ENCODE results near the gene RPEL1.
"Not testable (repeated sequence)": the region's sequence is repeated elsewhere in the genome, so short reads cannot be mapped to it uniquely, and the experiment has no call there.

RPEL1 gene

GRCh38 chr10:103245587-103245986 is at the start of gene RPEL1:
Gene RPEL1, plus strand, starts transcription at chr10:103245887. Its CDS starts 110 bp downstream, at chr10:103245997.
- DNase-seq (ENCODE audit: low read depth), result not testable (repeated sequence)

GRCh38 chr10:103196516-103196915 is 49.2 kb upstream of the RPEL1 start:
- DNase-seq (ENCODE audit: low read depth), result no peak

GRCh38 chr10:103197174-103197573 is 48.5 kb upstream of the RPEL1 start:
- no peak for DNase-seq (ENCODE audit: low read depth)

- DNase-seq (ENCODE audit: low read depth), result no peak
Measured at GRCh38 chr10:103197903-103198302, 47.8 kb upstream of the RPEL1 start.

- no peak for DNase-seq (ENCODE audit: low read depth)
Measured at GRCh38 chr10:103198648-103199047, 47.0 kb upstream of the RPEL1 start.

GRCh38 chr10:103199488-103199887 is 46.2 kb upstream of the RPEL1 start:
- no peak for DNase-seq (ENCODE audit: low read depth)

- DNase-seq (ENCODE audit: low read depth), result no peak
Measured at GRCh38 chr10:103202319-103202718, 43.4 kb upstream of the RPEL1 start.

GRCh38 chr10:103203466-103203865 is 42.2 kb upstream of the RPEL1 start:
- no peak for DNase-seq (ENCODE audit: low read depth)

- no peak for DNase-seq (ENCODE audit: low read depth)
Measured at GRCh38 chr10:103204353-103205255, 41.1 kb upstream of the RPEL1 start.

- not testable (repeated sequence) for DNase-seq (ENCODE audit: low read depth)
Measured at GRCh38 chr10:103205401-103205800, 40.3 kb upstream of the RPEL1 start.

GRCh38 chr10:103206715-103207114 is 39.0 kb upstream of the RPEL1 start:
- DNase-seq (ENCODE audit: low read depth), result not testable (repeated sequence)

- DNase-seq (ENCODE audit: low read depth), result no peak
Measured at GRCh38 chr10:103207141-103207540, 38.5 kb upstream of the RPEL1 start.

- not testable (repeated sequence) for DNase-seq (ENCODE audit: low read depth)
Measured at GRCh38 chr10:103207643-103208042, 38.0 kb upstream of the RPEL1 start.

GRCh38 chr10:103210262-103210661 is 35.4 kb upstream of the RPEL1 start:
- not testable (repeated sequence) for DNase-seq (ENCODE audit: low read depth)

- DNase-seq (ENCODE audit: low read depth), result no peak
Measured at GRCh38 chr10:103215601-103216000, 30.1 kb upstream of the RPEL1 start.

- DNase-seq (ENCODE audit: low read depth), result not testable (repeated sequence)
Measured at GRCh38 chr10:103216362-103216761, 29.3 kb upstream of the RPEL1 start.

GRCh38 chr10:103224133-103224532 is 21.6 kb upstream of the RPEL1 start:
- DNase-seq (ENCODE audit: low read depth), result no peak

- not testable (repeated sequence) for DNase-seq (ENCODE audit: low read depth)
Measured at GRCh38 chr10:103224721-103225120, 21.0 kb upstream of the RPEL1 start.

- DNase-seq (ENCODE audit: low read depth), result no peak
Measured at GRCh38 chr10:103225939-103226338, 19.7 kb upstream of the RPEL1 start.

GRCh38 chr10:103227416-103227815 is 18.3 kb upstream of the RPEL1 start:
- no peak for DNase-seq (ENCODE audit: low read depth)

- DNase-seq (ENCODE audit: low read depth), result peak; percentile 93
Measured at GRCh38 chr10:103231047-103231551, 14.6 kb upstream of the RPEL1 start.

- DNase-seq (ENCODE audit: low read depth), result no peak
Measured at GRCh38 chr10:103232131-103232673, 13.5 kb upstream of the RPEL1 start.

Measured in non-pigmented ciliary epithelial cell (primary cell).